Activated CD8-positive, alpha-beta memory T cell treated with anti-CD3 and anti-CD28 coated beads for 36 hours (primary cell): Measurements from ENCODE around the gene CNP. TPM values are rescaled to one million over a fixed set of nuclear protein-coding genes. Genes with fewer than 3 reads are reported as not detected.

ENCODE experiments used
- total RNA-seq, 2 experiments: library from RNA; stranded (reverse); gene quantifications; one replicate each; pipeline ENCODE4 v1.2.3, GENCODE V29; 2021

Gene CNP
- total RNA-seq, 2 experiments from 2014 or later, result 66.8 to 67.6 TPM

Other genes with a start within 250 kb of the CNP start
- gene HAP1, start 232.2 kb upstream of the CNP start, total RNA-seq, result under 1 TPM; 0.10 to 0.25 TPM
- under 1 TPM; 0.42 to 0.55 TPM for gene JUP, start 180.1 kb upstream of the CNP start, total RNA-seq
- gene P3H4, start 154.8 kb upstream of the CNP start, total RNA-seq, result 1 to 10 TPM; 3.3 to 3.7 TPM
- gene FKBP10, start 153.8 kb upstream of the CNP start, total RNA-seq, result 1 to 10 TPM; 1.7 to 2.1 TPM
- 10 to 100 TPM; 53.0 to 56.0 TPM for gene NT5C3B, start 130.6 kb upstream of the CNP start, total RNA-seq
- gene KLHL10, start 129.0 kb upstream of the CNP start, total RNA-seq, result under 1 TPM; 0.08 to 0.17 TPM
- gene KLHL11, start 101.4 kb upstream of the CNP start, total RNA-seq, result 10 to 100 TPM; 23.2 to 23.8 TPM
- 100 to 1,000 TPM; 204 to 215 TPM for gene ACLY, start 47.8 kb upstream of the CNP start, total RNA-seq
- under 1 TPM; 0.27 to 0.38 TPM for gene ODAD4, start 36.2 kb upstream of the CNP start, total RNA-seq
- 100 to 1,000 TPM in 1 of 2 experiments, 10 to 100 TPM in 1; 99.1 to 108 TPM for gene DNAJC7, start 50.6 kb downstream of the CNP start, total RNA-seq
- 10 to 100 TPM; 27.1 to 29.6 TPM for gene NKIRAS2, start 53.3 kb downstream of the CNP start, total RNA-seq
- under 1 TPM; 0.04 to 0.08 TPM for gene C17orf113, start 83.8 kb downstream of the CNP start, total RNA-seq
- gene ZNF385C, start 131.7 kb downstream of the CNP start, total RNA-seq, result under 1 TPM in 1 of 2 experiments, not detected in 1; 0.10 TPM
- 1 to 10 TPM; 7.0 to 7.6 TPM for gene DHX58, start 145.9 kb downstream of the CNP start, total RNA-seq
- 10 to 100 TPM; 52.6 to 54.2 TPM for gene KAT2A, start 154.6 kb downstream of the CNP start, total RNA-seq
- under 1 TPM in 1 of 2 experiments, not detected in 1; 0.13 TPM for gene HSPB9, start 156.0 kb downstream of the CNP start, total RNA-seq
- 10 to 100 TPM; 56.4 to 58.9 TPM for gene RAB5C, start 188.2 kb downstream of the CNP start, total RNA-seq
- 1 to 10 TPM; 1.2 to 1.3 TPM for gene KCNH4, start 214.3 kb downstream of the CNP start, total RNA-seq
- gene HCRT, start 218.7 kb downstream of the CNP start, total RNA-seq, result not detected
- 10 to 100 TPM; 19.2 to 20.0 TPM for gene GHDC, start 227.7 kb downstream of the CNP start, total RNA-seq